SW480 (cell line): ENCODE data around the gene HELZ2.
A peak's percentile ranks its signal among the peaks of the same experiment; 100 is the strongest.
"Not testable (repeated sequence)": the region's sequence is repeated elsewhere in the genome, so short reads cannot be mapped to it uniquely, and the experiment has no call there.

ENCODE experiments used
- DNase-seq: peaks from one replicate; pipeline ENCODE4 v3.0.0-alpha.2; 2016; ENCODE audit warnings: low spot score

HELZ2 gene

GRCh38 chr20:63565021-63565698, 8.9 kb downstream of the HELZ2 start:
- DNase-seq, result no peak

- DNase-seq, result no peak
Measured at GRCh38 chr20:63564036-63564810, 9.8 kb downstream of the HELZ2 start.

- no peak for DNase-seq
Measured at GRCh38 chr20:63563225-63563935, 10.7 kb downstream of the HELZ2 start.

GRCh38 chr20:63562461-63563224, 11.4 kb downstream of the HELZ2 start:
- DNase-seq, result no peak

GRCh38 chr20:63561624-63562396, 12.2 kb downstream of the HELZ2 start:
- DNase-seq, result no peak

GRCh38 chr20:63560856-63561609, 13.0 kb downstream of the HELZ2 start:
- DNase-seq, result no peak

- DNase-seq, result no peak
Measured at GRCh38 chr20:63560333-63560805, 13.7 kb downstream of the HELZ2 start.

GRCh38 chr20:63559485-63560332, 14.3 kb downstream of the HELZ2 start:
- not testable (repeated sequence) for DNase-seq

GRCh38 chr20:63558804-63559484, 15.1 kb downstream of the HELZ2 start:
- DNase-seq, result no peak

- DNase-seq, result no peak
Measured at GRCh38 chr20:63557481-63557891, 16.6 kb downstream of the HELZ2 start.

- no peak for DNase-seq
Measured at GRCh38 chr20:63556873-63557478, 17.1 kb downstream of the HELZ2 start.

GRCh38 chr20:63555661-63556381, 18.2 kb downstream of the HELZ2 start:
- DNase-seq, result no peak

- DNase-seq, result no peak
Measured at GRCh38 chr20:63554361-63555278, 19.4 kb downstream of the HELZ2 start.

GRCh38 chr20:63553933-63554290, 20.1 kb downstream of the HELZ2 start, which contains the start of gene FNDC11:
Gene FNDC11, plus strand, starts transcription at chr20:63554159. Its CDS starts 1,505 bp downstream, at chr20:63555664.
- DNase-seq, result peak; percentile 46

- DNase-seq, result peak; percentile 83
Measured at GRCh38 chr20:63553251-63553932, 20.6 kb downstream of the HELZ2 start.
